ENCODE data around the gene OPN4. TPM values are rescaled to one million over a fixed set of nuclear protein-coding genes. Genes with fewer than 3 reads are reported as not detected.

Gene OPN4
- total RNA-seq, 2 donors from 2014 or later = 0.19 to 0.31 TPM

GRCh38 chr10:86715156-86715795 is 60.9 kb downstream of the OPN4 start:
- no peaks in the 10 kb centered on the region for H3K27me3 ChIP-seq
- DNase-seq (ENCODE audit: low spot score) = no peak
- no peak overlapping the region for H3K4me3 ChIP-seq
- no peaks in the 10 kb centered on the region for H3K9me3 ChIP-seq
- peaks cover 47% of the 10 kb centered on the region for H3K36me3 ChIP-seq
- peaks cover 0 to 58% of the 10 kb centered on the region in 2 donors for H3K4me1 ChIP-seq
- no peak for TF ChIP-seq CTCF (IDR thresholded peaks at IDR 0.05)
- H3K27ac ChIP-seq = no peak overlapping the region

GRCh38 chr10:86715836-86716235 is 61.5 kb downstream of the OPN4 start:
- no peak for TF ChIP-seq CTCF (IDR thresholded peaks at IDR 0.05)
- no peak for DNase-seq (ENCODE audit: low spot score)
- H3K9me3 ChIP-seq = no peaks in the 10 kb centered on the region
- H3K27me3 ChIP-seq = no peaks in the 10 kb centered on the region
- peaks cover 0 to 52% of the 10 kb centered on the region in 2 donors for H3K4me1 ChIP-seq
- H3K27ac ChIP-seq = no peak overlapping the region
- peaks cover 51% of the 10 kb centered on the region for H3K36me3 ChIP-seq
- H3K4me3 ChIP-seq = no peak overlapping the region

Other genes with a start within 250 kb of the OPN4 start
- 10 to 100 TPM; 19.5 to 20.2 TPM for gene WAPL, start 132.8 kb upstream of the OPN4 start, total RNA-seq
- gene LDB3, start 14.0 kb downstream of the OPN4 start, total RNA-seq = 100 to 1,000 TPM; 448 to 908 TPM
- gene BMPR1A, start 102.1 kb downstream of the OPN4 start, total RNA-seq = 10 to 100 TPM; 28.6 to 41.2 TPM

Measured in right atrium auricular region (tissue), 2 donors.